Mesenchymal stem cell (in vitro differentiated cells and primary cell): Measurements from ENCODE around the gene FLT3.
"Not testable (repeated sequence)": the region's sequence is repeated elsewhere in the genome, so short reads cannot be mapped to it uniquely, and the experiment has no call there.

Experiments
- DNase-seq: peaks from one replicate; pipeline ENCODE4 v3.0.0-alpha.2; 2013
- H2AFZ ChIP-seq: one replicate; pipeline ENCODE4 v1.6.1; 2013; ENCODE audit warnings: low read depth, mild to moderate bottlenecking, control low read depth, inconsistent platforms, low read length, moderate library complexity
- H2AK5ac ChIP-seq: 2 replicates; pipeline ENCODE4 v1.6.1; 2013; ENCODE audit warnings: low read length, moderate library complexity, mild to moderate bottlenecking, inconsistent platforms; ENCODE audit not compliant: severe bottlenecking
- H2BK120ac ChIP-seq: one replicate; pipeline ENCODE4 v1.6.1; 2013; ENCODE audit warnings: low read depth, mild to moderate bottlenecking, inconsistent platforms, low read length, moderate library complexity
- H2BK12ac ChIP-seq, 2 experiments: one replicate each; pipeline ENCODE4 v1.6.1; 2013; ENCODE audit warnings: inconsistent platforms in 2 of 2, low read length in 2 of 2, mild to moderate bottlenecking in 2 of 2, moderate library complexity in 2 of 2, control low read depth in 1 of 2
- H2BK15ac ChIP-seq: one replicate; pipeline ENCODE4 v1.6.1; 2013; ENCODE audit warnings: mild to moderate bottlenecking, low read depth, inconsistent platforms; ENCODE audit not compliant: poor library complexity, severe bottlenecking
- H2BK5ac ChIP-seq: 2 replicates; pipeline ENCODE4 v1.6.1; 2013; ENCODE audit warnings: low read depth, mild to moderate bottlenecking, low read length, control low read depth, inconsistent platforms; ENCODE audit not compliant: poor library complexity, severe bottlenecking
- H3K14ac ChIP-seq, 2 experiments: one replicate each; pipeline ENCODE4 v1.6.1; 2013; ENCODE audit warnings: inconsistent platforms in 2 of 2, low read length in 2 of 2, control low read depth in 1 of 2, mild to moderate bottlenecking in 1 of 2, moderate library complexity in 1 of 2
- H3K18ac ChIP-seq, 2 experiments: one replicate each; pipeline ENCODE4 v1.6.1; 2013; ENCODE audit warnings: inconsistent platforms in 2 of 2, low read length in 2 of 2, control low read depth in 1 of 2, low read depth in 1 of 2, mild to moderate bottlenecking in 1 of 2
- H3K23ac ChIP-seq, 2 experiments: one replicate each; pipeline ENCODE4 v1.6.1; 2013; ENCODE audit warnings: inconsistent platforms in 2 of 2, low read length in 2 of 2, mild to moderate bottlenecking in 2 of 2, moderate library complexity in 2 of 2, control low read depth in 1 of 2
- H3K27ac ChIP-seq: 2 replicates; pipeline ENCODE4 v1.5.1; 2013; ENCODE audit warnings: mild to moderate bottlenecking, moderate library complexity, low read length, control low read depth, inconsistent platforms; ENCODE audit not compliant: poor library complexity, severe bottlenecking
- H3K27me3 ChIP-seq, 2 experiments: 2 replicates each; pipeline versions ENCODE4 v1.6.1 to v1.7.0; 2013; ENCODE audit warnings: low read length in 2 of 2, mild to moderate bottlenecking in 2 of 2, moderate library complexity in 2 of 2, control low read depth in 1 of 2, inconsistent platforms in 1 of 2; ENCODE audit not compliant: control insufficient read depth in 1 of 2, insufficient read depth in 1 of 2
- H3K36me3 ChIP-seq, 2 experiments: 2 replicates each; pipeline versions ENCODE4 v1.6.1 to v1.7.0; 2013; ENCODE audit warnings: low read length in 2 of 2, control low read depth in 1 of 2, inconsistent platforms in 1 of 2, low read depth in 1 of 2, mild to moderate bottlenecking in 1 of 2; ENCODE audit not compliant: insufficient read depth in 2 of 2, control insufficient read depth in 1 of 2
- H3K4ac ChIP-seq, 2 experiments: one replicate each; pipeline ENCODE4 v1.6.1; 2013; ENCODE audit warnings: inconsistent platforms in 2 of 2, low read length in 2 of 2, mild to moderate bottlenecking in 2 of 2, moderate library complexity in 2 of 2, control low read depth in 1 of 2, low read depth in 1 of 2
- H3K4me1 ChIP-seq: 2 replicates; pipeline ENCODE4 v1.6.1; 2013; ENCODE audit warnings: low read depth, low read length, control low read depth; ENCODE audit not compliant: control insufficient read depth, insufficient read depth
- H3K4me2 ChIP-seq: 2 replicates; pipeline ENCODE4 v1.6.1; 2013; ENCODE audit warnings: low read length, mild to moderate bottlenecking, inconsistent platforms; ENCODE audit not compliant: poor library complexity, severe bottlenecking
- H3K4me3 ChIP-seq, 2 experiments: 2 replicates each; pipeline versions ENCODE4 v1.5.1 to v1.7.0; 2013; ENCODE audit warnings: low read length in 2 of 2, mild to moderate bottlenecking in 2 of 2, control low read depth in 1 of 2, low read depth in 1 of 2; ENCODE audit not compliant: insufficient read depth in 1 of 2
- H3K79me1 ChIP-seq: replicated peaks from 2 replicates; pipeline ENCODE4 v1.6.1; 2013; ENCODE audit warnings: mild to moderate bottlenecking, control low read depth, low read length, inconsistent platforms; ENCODE audit not compliant: poor library complexity, severe bottlenecking
- H3K9ac ChIP-seq: 2 replicates; pipeline ENCODE4 v1.7.0; 2013; ENCODE audit warnings: mild to moderate bottlenecking, low read length, moderate library complexity
- H3K9me3 ChIP-seq: 2 replicates; pipeline ENCODE4 v1.7.0; 2013; ENCODE audit warnings: mild to moderate bottlenecking, low read length; ENCODE audit not compliant: control insufficient read depth
- H4K8ac ChIP-seq: one replicate; pipeline ENCODE4 v1.6.1; 2013; ENCODE audit warnings: inconsistent platforms, mild to moderate bottlenecking, low read length, moderate library complexity
- H4K91ac ChIP-seq: one replicate; pipeline ENCODE4 v1.6.1; 2013; ENCODE audit warnings: mild to moderate bottlenecking, low read length, inconsistent platforms
- WGBS: methylation state at CpG from one replicate; pipeline ENCODE4 v1.1.7; 2013; ENCODE audit warnings: mixed read lengths; 5-methylcytosine and 5-hydroxymethylcytosine counted together

FLT3 gene

GRCh38 chr13:28010046-28010445 lies 90.3 kb downstream of the FLT3 start:
- no peaks in the 10 kb centered on the region for H3K79me1 ChIP-seq
- no peak for DNase-seq
- H3K36me3 ChIP-seq: no peaks in the 10 kb centered on the region
- no peak overlapping the region for H3K4ac ChIP-seq
- no peak overlapping the region for H2BK12ac ChIP-seq
- no peak overlapping the region for H2BK120ac ChIP-seq
- H3K27ac ChIP-seq: no peak overlapping the region
- no peak overlapping the region for H2BK5ac ChIP-seq
- no peak overlapping the region for H3K18ac ChIP-seq
- H2AK5ac ChIP-seq: no peak overlapping the region
- H3K14ac ChIP-seq: no peak overlapping the region
- no peak overlapping the region for H4K8ac ChIP-seq
- H4K91ac ChIP-seq: no peak overlapping the region
- H3K9me3 ChIP-seq: no peaks in the 10 kb centered on the region
- no peak overlapping the region for H3K4me2 ChIP-seq
- H2AFZ ChIP-seq: no peak overlapping the region
- WGBS: 68% methylated on average over 4 of the region's 5 CpGs
- no peak overlapping the region for H3K9ac ChIP-seq
- H3K27me3 ChIP-seq: peaks cover 3 to 37% of the 10 kb centered on the region in 2 experiments
- no peak overlapping the region for H2BK15ac ChIP-seq
- no peak overlapping the region for H3K4me3 ChIP-seq
- H3K23ac ChIP-seq: no peak overlapping the region
- no peaks in the 10 kb centered on the region for H3K4me1 ChIP-seq

GRCh38 chr13:28005016-28005415 lies 95.4 kb downstream of the FLT3 start:
- not testable (repeated sequence) for H3K18ac ChIP-seq, H3K36me3 ChIP-seq, H2BK12ac ChIP-seq, H3K23ac ChIP-seq, DNase-seq, H2BK120ac ChIP-seq, H2AFZ ChIP-seq, H4K8ac ChIP-seq, H3K4ac ChIP-seq, H3K27ac ChIP-seq, H3K4me1 ChIP-seq, H4K91ac ChIP-seq, H3K9me3 ChIP-seq, H3K79me1 ChIP-seq, H2BK15ac ChIP-seq, H3K14ac ChIP-seq, H3K4me3 ChIP-seq, H2BK5ac ChIP-seq, H3K9ac ChIP-seq, H3K4me2 ChIP-seq, H2AK5ac ChIP-seq
- H3K27me3 ChIP-seq: peaks cover 13 to 14% of the 10 kb centered on the region in 2 experiments
- WGBS: 100% methylated on average over 11 of the region's 13 CpGs

- H2BK12ac ChIP-seq: no peak overlapping the region
- no peak overlapping the region for H2BK15ac ChIP-seq
- H3K14ac ChIP-seq: no peak overlapping the region
- 96% methylated on average over 5 of the region's 6 CpGs for WGBS
- no peaks in the 10 kb centered on the region for H3K79me1 ChIP-seq
- H3K27me3 ChIP-seq: peaks cover 4 to 12% of the 10 kb centered on the region in 2 experiments
- no peak overlapping the region for H3K4ac ChIP-seq
- peaks cover 2% of the 10 kb centered on the region for H3K4me1 ChIP-seq
- no peak overlapping the region for H3K18ac ChIP-seq
- no peak overlapping the region for H4K91ac ChIP-seq
- H2AFZ ChIP-seq: no peak overlapping the region
- no peak overlapping the region for H3K9ac ChIP-seq
- no peak overlapping the region for H2BK5ac ChIP-seq
- H3K27ac ChIP-seq: no peak overlapping the region
- H3K36me3 ChIP-seq: no peaks in the 10 kb centered on the region
- no peaks in the 10 kb centered on the region for H3K9me3 ChIP-seq
- no peak overlapping the region for H3K23ac ChIP-seq
- H2AK5ac ChIP-seq: no peak overlapping the region
- no peak overlapping the region for H4K8ac ChIP-seq
- no peak overlapping the region for H2BK120ac ChIP-seq
- no peak overlapping the region for H3K4me3 ChIP-seq
- no peak for DNase-seq
- no peak overlapping the region for H3K4me2 ChIP-seq
These were observed 97.3 kb downstream of the FLT3 start for GRCh38 chr13:28002886-28003698.

GRCh38 chr13:28001837-28002473 lies 98.4 kb downstream of the FLT3 start:
- no peak overlapping the region for H3K4me3 ChIP-seq
- no peak overlapping the region for H2BK120ac ChIP-seq
- DNase-seq: no peak
- H3K14ac ChIP-seq: no peak overlapping the region
- no peak overlapping the region for H3K4me2 ChIP-seq
- 86% methylated on average over 20 of the region's 20 CpGs for WGBS
- H3K18ac ChIP-seq: no peak overlapping the region
- H3K4ac ChIP-seq: no peak overlapping the region
- peaks cover 4 to 12% of the 10 kb centered on the region in 2 experiments for H3K27me3 ChIP-seq
- H4K91ac ChIP-seq: peak overlapping the region; percentile 50
- H3K9ac ChIP-seq: no peak overlapping the region
- H3K4me1 ChIP-seq: peaks cover 2% of the 10 kb centered on the region
- no peak overlapping the region for H2AFZ ChIP-seq
- no peak overlapping the region for H3K27ac ChIP-seq
- H3K23ac ChIP-seq: no peak overlapping the region
- no peak overlapping the region for H2AK5ac ChIP-seq
- H4K8ac ChIP-seq: no peak overlapping the region
- H2BK12ac ChIP-seq: no peak overlapping the region
- peak overlapping the region; percentile 28 for H2BK15ac ChIP-seq
- no peaks in the 10 kb centered on the region for H3K36me3 ChIP-seq
- no peaks in the 10 kb centered on the region for H3K9me3 ChIP-seq
- H2BK5ac ChIP-seq: no peak overlapping the region
- no peaks in the 10 kb centered on the region for H3K79me1 ChIP-seq
